Skeletal muscle satellite cell (primary cell): ENCODE measurements around the gene CAMKMT.

Experiments
- H3K27me3 ChIP-seq: 2 replicates; pipeline ENCODE4 v1.7.0; 2013; ENCODE audit warnings: low read length; ENCODE audit not compliant: control insufficient read depth, insufficient read depth
- H3K36me3 ChIP-seq: 2 replicates; pipeline ENCODE4 v1.7.0; 2013; ENCODE audit warnings: mild to moderate bottlenecking, control low read depth, low read length; ENCODE audit not compliant: insufficient read depth
- H3K4me1 ChIP-seq: 2 replicates; pipeline ENCODE4 v1.7.0; 2013; ENCODE audit warnings: low read length; ENCODE audit not compliant: control insufficient read depth, insufficient read depth
- H3K4me2 ChIP-seq: 2 replicates; pipeline ENCODE4 v1.7.0; 2013; ENCODE audit warnings: mild to moderate bottlenecking, low read length
- H3K4me3 ChIP-seq: 2 replicates; pipeline ENCODE4 v1.7.0; 2013; ENCODE audit warnings: low read length
- H3K9ac ChIP-seq: 2 replicates; pipeline ENCODE4 v1.7.0; 2013; ENCODE audit warnings: mild to moderate bottlenecking, low read depth, low read length, moderate library complexity
- H3K9me3 ChIP-seq: replicated peaks from 2 replicates; pipeline ENCODE4 v1.7.0; 2013; ENCODE audit warnings: mild to moderate bottlenecking, control low read depth, low read length

Gene CAMKMT

GRCh38 chr2:44397447-44398175, 35.9 kb downstream of the CAMKMT start:
- Histone ChIP-seq H3K36me3 (no peaks in the 10 kb centered on the region), H3K9ac (no peak overlapping the region), H3K4me3 (no peak overlapping the region), H3K9me3 (no peaks in the 10 kb centered on the region), H3K4me1 (no peaks in the 10 kb centered on the region), H3K4me2 (no peak overlapping the region), H3K27me3 (no peaks in the 10 kb centered on the region)

GRCh38 chr2:44398243-44398897, 36.6 kb downstream of the CAMKMT start:
- Histone ChIP-seq H3K36me3 (no peaks in the 10 kb centered on the region), H3K9me3 (no peaks in the 10 kb centered on the region), H3K27me3 (no peaks in the 10 kb centered on the region), H3K4me2 (no peak overlapping the region), H3K9ac (no peak overlapping the region), H3K4me1 (no peaks in the 10 kb centered on the region), H3K4me3 (no peak overlapping the region)

- Histone ChIP-seq H3K4me3 (no peak overlapping the region), H3K36me3 (no peaks in the 10 kb centered on the region), H3K4me1 (no peaks in the 10 kb centered on the region), H3K27me3 (no peaks in the 10 kb centered on the region), H3K9ac (no peak overlapping the region), H3K4me2 (no peak overlapping the region), H3K9me3 (no peaks in the 10 kb centered on the region)
These were observed 59.0 kb downstream of the CAMKMT start for GRCh38 chr2:44420725-44421124.

- Histone ChIP-seq H3K9me3 (no peaks in the 10 kb centered on the region), H3K9ac (no peak overlapping the region), H3K4me2 (no peak overlapping the region), H3K27me3 (no peaks in the 10 kb centered on the region), H3K4me1 (no peaks in the 10 kb centered on the region), H3K4me3 (no peak overlapping the region), H3K36me3 (no peaks in the 10 kb centered on the region)
These were observed 62.5 kb downstream of the CAMKMT start for GRCh38 chr2:44424211-44424610.

GRCh38 chr2:44429034-44429433, 67.3 kb downstream of the CAMKMT start:
- H3K9me3 ChIP-seq = no peaks in the 10 kb centered on the region
- H3K4me1 ChIP-seq = no peaks in the 10 kb centered on the region
- H3K27me3 ChIP-seq = no peaks in the 10 kb centered on the region
- H3K9ac ChIP-seq = no peak overlapping the region
- no peak overlapping the region for H3K4me3 ChIP-seq
- H3K36me3 ChIP-seq = no peaks in the 10 kb centered on the region
- H3K4me2 ChIP-seq = no peak overlapping the region

GRCh38 chr2:44430342-44430741, 68.6 kb downstream of the CAMKMT start:
- no peak overlapping the region for H3K4me3 ChIP-seq
- H3K4me2 ChIP-seq = no peak overlapping the region
- H3K9ac ChIP-seq = no peak overlapping the region
- no peaks in the 10 kb centered on the region for H3K9me3 ChIP-seq
- H3K36me3 ChIP-seq = no peaks in the 10 kb centered on the region
- H3K27me3 ChIP-seq = no peaks in the 10 kb centered on the region
- H3K4me1 ChIP-seq = no peaks in the 10 kb centered on the region

- no peak overlapping the region for H3K4me2 ChIP-seq
- H3K9me3 ChIP-seq = no peaks in the 10 kb centered on the region
- H3K4me1 ChIP-seq = no peaks in the 10 kb centered on the region
- H3K27me3 ChIP-seq = no peaks in the 10 kb centered on the region
- H3K9ac ChIP-seq = no peak overlapping the region
- H3K36me3 ChIP-seq = no peaks in the 10 kb centered on the region
- H3K4me3 ChIP-seq = no peak overlapping the region
These were observed 72.1 kb downstream of the CAMKMT start for GRCh38 chr2:44433895-44434294.

GRCh38 chr2:44441200-44441599, 79.5 kb downstream of the CAMKMT start:
- no peaks in the 10 kb centered on the region for H3K4me1 ChIP-seq
- no peaks in the 10 kb centered on the region for H3K27me3 ChIP-seq
- no peak overlapping the region for H3K9ac ChIP-seq
- no peaks in the 10 kb centered on the region for H3K36me3 ChIP-seq
- H3K9me3 ChIP-seq = no peaks in the 10 kb centered on the region
- no peak overlapping the region for H3K4me2 ChIP-seq
- no peak overlapping the region for H3K4me3 ChIP-seq

GRCh38 chr2:44442019-44442418, 80.3 kb downstream of the CAMKMT start:
- Histone ChIP-seq H3K4me1 (no peaks in the 10 kb centered on the region), H3K4me2 (no peak overlapping the region), H3K9ac (no peak overlapping the region), H3K9me3 (no peaks in the 10 kb centered on the region), H3K4me3 (no peak overlapping the region), H3K36me3 (no peaks in the 10 kb centered on the region), H3K27me3 (no peaks in the 10 kb centered on the region)

DNA sequence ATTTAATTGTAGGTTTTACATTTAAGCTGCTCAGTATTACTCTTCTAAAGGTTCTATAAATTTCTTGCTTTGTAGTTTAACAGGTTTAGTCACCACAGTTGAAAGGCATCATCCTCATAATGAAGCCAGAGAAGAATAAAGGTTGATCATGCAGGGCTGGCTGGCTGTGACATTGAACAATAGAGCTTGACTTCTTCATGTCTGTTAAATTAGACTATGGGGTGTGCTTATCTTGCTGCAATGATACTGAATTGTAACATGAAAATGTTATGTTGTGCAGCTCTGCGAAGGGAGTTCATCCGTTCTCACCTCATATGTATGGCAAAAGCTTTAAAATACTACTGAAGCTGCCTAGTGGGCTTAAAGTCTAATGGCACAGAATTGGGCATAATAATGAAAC, 81.8 kb downstream of the CAMKMT start:
- H3K4me1 ChIP-seq = no peaks in the 10 kb centered on the region
- H3K36me3 ChIP-seq = no peaks in the 10 kb centered on the region
- no peak overlapping the region for H3K4me2 ChIP-seq
- no peak overlapping the region for H3K4me3 ChIP-seq
- no peaks in the 10 kb centered on the region for H3K9me3 ChIP-seq
- no peak overlapping the region for H3K9ac ChIP-seq
- H3K27me3 ChIP-seq = no peaks in the 10 kb centered on the region

DNA sequence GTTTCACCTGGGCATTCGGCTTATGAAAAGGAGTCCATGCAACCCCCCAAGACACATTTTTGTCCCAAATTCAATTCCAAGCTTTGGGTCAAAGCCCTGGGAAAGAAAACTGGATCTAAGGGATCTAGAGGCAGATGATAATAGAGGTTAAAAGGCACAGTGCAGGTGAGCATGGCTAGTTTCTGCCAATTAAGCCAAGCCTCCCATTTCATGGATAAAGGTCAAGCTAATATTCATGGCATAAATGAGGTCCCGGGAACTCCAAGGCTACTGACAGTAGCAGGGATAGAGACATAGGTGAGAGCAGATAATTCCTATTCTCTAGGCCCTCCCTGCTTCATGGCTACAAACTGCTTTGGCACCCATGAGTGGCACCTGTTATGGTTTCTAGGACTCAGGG, 83.1 kb downstream of the CAMKMT start:
- Histone ChIP-seq H3K27me3 (no peaks in the 10 kb centered on the region), H3K4me1 (no peaks in the 10 kb centered on the region), H3K36me3 (no peaks in the 10 kb centered on the region), H3K4me3 (no peak overlapping the region), H3K9ac (no peak overlapping the region), H3K9me3 (no peaks in the 10 kb centered on the region), H3K4me2 (no peak overlapping the region)
